Measurements from ENCODE around the gene TAF4B.
"Not testable (repeated sequence)": the region's sequence is repeated elsewhere in the genome, so short reads cannot be mapped to it uniquely, and the experiment has no call there.

The TAF4B gene

DNA sequence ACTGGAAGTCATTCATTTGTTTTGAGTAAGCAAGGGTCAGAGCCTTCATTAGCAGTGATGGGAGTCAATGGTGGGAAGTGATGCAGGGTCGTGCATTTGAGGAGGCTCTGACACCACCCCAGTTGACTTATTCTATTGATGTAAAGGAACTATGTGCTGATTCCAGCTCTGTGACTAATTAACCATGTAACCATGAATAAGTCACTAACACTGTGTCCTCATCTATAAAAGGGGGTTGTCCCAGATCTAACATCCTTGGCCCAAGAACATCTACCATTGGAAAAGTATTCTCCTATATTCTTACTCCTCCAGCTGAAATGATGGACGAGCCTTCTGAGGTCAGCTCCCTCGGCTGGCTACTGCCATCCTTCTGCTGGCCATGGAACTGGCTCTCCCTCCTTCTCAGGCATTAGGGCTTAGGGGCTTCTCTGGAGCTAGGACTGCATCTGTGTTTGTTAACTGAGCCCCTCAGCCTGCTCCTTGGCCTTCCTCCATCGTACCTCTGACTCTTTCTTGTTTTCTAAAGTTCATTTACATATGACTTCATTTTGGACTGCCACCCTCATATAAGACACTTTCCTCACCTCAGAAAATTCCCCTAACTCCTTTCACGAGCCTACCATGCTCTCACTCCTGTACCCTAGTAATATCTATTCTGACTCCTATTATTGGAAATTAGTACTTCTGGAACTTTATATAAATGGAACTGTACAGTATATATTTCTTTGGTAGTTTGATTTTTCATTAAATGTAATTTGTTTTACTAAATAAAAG, 206.6 kb downstream of the TAF4B start:
- DNase-seq: no peak

DNA sequence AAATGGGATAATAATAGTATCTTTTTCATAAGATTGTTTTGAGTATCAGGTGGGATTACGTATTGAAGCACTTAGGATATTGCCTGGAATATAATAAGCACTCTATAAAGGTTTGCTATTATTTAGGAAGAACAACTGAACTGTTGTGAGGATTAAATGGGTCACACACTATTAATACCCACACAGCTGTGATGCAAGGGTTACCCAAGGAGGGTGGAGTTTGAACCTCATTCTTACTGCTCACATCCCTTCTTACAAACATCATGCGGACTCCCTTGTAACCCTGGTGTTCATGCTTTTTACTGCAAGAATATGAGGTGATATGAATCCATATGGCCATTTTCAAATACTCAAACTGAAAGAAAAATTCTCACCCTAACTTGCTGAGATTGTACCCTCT, 208.6 kb downstream of the TAF4B start:
- DNase-seq: no peak

DNA sequence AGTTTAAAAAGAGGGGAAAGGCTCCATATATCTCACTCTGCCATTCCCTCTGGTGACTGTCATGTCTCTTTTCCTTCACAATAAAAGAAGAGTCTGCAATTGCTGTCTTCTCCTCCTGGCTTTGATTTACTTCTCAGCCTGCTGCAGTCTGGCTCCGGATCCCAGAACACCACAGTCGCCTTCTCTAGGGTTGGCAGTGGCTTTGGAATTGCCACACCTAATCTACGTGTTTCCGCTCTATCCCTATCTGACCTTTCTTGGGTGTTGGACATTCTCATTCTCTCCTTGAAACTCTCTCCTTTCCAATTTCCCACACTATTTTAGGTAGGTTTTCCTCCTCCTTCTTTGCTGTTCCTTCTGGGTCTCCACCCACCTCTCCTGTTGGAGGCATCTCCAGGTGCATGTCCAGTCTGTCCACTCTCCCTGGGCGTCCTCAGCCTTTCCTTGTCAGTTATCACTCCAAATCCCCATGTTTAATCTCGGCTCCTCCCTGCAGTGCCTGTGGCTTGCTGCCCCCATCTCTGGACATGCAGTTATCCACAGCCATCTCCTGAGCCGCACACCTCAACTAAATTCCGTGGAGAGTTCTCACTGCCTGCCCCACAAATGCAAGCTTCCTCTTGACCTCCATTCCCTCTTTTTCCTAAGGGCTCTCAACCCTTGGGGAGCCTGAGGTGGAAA, 209.3 kb downstream of the TAF4B start:
- DNase-seq: no peak

DNA sequence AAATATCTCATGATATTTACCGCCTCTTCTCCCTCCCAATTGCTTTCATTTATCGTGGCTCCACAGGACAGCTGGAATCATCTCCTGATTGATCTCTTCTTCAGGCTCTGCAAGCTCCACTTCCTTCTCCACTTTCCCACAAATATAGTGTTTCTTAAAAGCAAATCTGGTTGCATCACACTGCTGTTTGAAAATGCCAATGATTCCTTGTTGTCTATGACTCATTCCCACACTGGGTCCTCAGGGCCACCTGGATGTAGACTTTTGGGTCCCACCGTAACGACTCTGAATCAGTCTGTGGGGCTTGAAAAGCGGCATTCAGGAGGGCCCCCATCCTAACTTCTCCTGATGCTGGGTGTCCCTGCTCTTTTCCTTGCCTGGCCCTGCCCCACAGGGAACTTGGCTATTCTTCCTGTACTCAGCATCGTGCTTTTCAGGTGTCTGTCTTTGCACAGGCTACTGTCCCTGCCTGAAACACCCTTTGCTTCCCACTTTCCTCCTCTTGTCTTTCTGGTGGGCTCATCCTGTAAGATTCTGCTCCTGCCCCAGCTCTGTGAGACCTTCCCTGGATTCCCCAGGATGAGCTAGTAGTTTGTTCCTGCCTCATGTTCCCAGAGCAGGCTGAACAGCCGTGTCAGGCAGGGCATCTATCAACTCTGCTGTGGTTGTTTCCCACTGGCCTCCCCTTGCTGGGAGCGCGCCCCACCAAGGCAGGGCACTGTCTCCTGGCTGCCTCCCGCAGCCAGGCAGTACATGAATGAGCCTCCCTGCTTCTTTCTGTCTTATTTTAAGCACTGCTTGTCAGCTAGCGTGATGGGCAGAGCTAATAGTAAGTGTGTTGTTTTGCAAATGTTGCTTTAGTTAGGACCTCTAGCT, 210.2 kb downstream of the TAF4B start:
- DNase-seq: no peak

DNA sequence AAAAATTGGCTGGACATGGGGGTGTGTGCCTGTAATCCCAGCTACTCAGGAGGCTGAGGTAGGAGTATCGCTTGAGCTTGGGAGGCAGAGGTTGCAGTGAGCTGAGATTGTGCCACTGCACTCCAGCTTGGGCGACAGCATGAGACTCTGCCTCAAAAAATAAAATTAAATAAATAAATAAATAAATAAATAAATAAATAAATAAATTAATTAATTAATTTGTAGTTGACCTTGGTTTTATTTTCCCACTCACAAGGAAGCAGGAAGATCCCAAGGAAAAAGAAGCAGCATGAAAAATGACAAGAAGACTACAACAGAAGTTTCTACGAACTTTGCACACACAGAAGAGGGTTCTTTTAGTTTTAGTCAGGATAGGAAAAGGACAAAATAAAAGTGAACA, 211.4 kb downstream of the TAF4B start:
- not testable (repeated sequence) for DNase-seq

DNA sequence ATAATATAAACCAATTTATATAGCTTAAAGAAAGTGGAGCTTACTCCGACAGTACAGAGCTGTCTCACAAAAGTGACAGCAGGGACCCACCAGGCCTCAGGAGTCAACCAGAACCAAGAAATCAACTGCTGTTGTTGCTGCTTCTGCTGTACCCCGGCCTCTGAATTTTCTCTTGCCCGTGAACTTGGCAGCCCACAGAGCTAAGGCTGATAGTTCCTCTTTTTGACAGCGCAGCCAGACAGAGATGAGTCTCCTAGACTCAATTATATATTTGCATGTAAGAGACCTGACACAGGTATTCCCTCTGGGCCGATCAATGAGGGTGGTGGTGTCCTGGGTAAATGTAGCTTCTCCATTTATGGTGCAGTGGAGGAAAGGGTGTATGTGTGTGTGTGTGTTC, 212.7 kb downstream of the TAF4B start:
- DNase-seq: no peak

DNA sequence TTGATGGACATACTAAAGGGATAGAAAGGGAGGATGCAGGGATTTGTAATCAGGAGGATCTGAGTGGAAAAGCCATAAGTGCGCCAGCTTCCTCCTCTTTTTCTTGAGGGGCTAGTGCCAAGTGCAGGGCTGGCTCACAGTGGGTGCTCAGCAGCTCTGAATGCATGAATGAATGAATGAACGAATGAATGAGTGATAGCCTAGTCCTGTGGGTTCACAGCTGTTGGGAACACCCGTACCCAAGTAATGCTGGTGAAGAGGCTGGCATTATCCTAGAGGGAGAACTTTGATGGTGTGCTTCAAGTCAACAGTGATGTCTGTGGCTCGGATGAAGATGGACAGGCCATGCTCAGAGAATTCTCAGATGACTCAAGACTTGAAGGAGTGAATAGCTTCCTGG, 213.3 kb downstream of the TAF4B start:
- DNase-seq: no peak

DNA sequence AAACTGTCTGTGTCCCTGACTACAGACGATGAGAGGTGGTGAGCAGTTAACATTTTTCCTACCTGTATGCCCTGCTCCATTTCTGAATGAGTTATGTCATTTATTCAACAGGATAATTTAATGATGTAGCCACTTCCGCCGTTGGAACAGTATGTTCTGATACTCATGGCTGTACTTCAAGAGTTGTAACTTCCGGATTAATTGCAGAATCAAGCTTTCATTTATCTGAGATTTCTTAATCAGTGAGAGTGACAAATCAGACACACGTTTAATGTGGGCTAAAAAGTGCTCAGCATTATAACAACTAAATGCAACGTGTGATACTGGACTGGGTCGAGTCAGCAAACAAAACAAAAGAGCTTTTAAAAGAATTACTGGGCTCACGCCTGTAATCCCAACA, 214.4 kb downstream of the TAF4B start:
- no peak for DNase-seq

Measured in CD4-positive, alpha-beta T cell treated with Interleukin-12 subunit alpha and Interleukin-12 subunit beta, for 1 hour (primary cell).